Hematopoietic multipotent progenitor cell treated with erythropoietin and hydrocortisone succinate and interleukin-3 and kit ligand, for 17 days (in vitro differentiated cells): Measurements from ENCODE around the gene TBC1D22A.

Experiments
- DNase-seq: peaks from one replicate; pipeline ENCODE4 v3.0.0-alpha.2; 2015; ENCODE audit warnings: low spot score

The TBC1D22A gene

GRCh38 chr22:46860562-46860961 is 98.1 kb downstream of the TBC1D22A start:
- DNase-seq: no peak

GRCh38 chr22:46861468-46862367 is 99.3 kb downstream of the TBC1D22A start:
- DNase-seq: no peak

GRCh38 chr22:46862418-46863324 is 100.2 kb downstream of the TBC1D22A start:
- DNase-seq: no peak

GRCh38 chr22:46863794-46864193 is 101.3 kb downstream of the TBC1D22A start:
- DNase-seq: no peak

GRCh38 chr22:46864314-46865051 is 102.0 kb downstream of the TBC1D22A start:
- no peak for DNase-seq

- no peak for DNase-seq
Observed at GRCh38 chr22:46865052-46865434, 102.6 kb downstream of the TBC1D22A start.

GRCh38 chr22:46865642-46866041 is 103.2 kb downstream of the TBC1D22A start:
- no peak for DNase-seq

GRCh38 chr22:46866591-46866990 is 104.1 kb downstream of the TBC1D22A start:
- DNase-seq: no peak

- no peak for DNase-seq
Observed at GRCh38 chr22:46867106-46867505, 104.7 kb downstream of the TBC1D22A start.

GRCh38 chr22:46869329-46869728 is 106.9 kb downstream of the TBC1D22A start:
- no peak for DNase-seq

- no peak for DNase-seq
Observed at GRCh38 chr22:46869831-46870441, 107.5 kb downstream of the TBC1D22A start.

- DNase-seq: no peak
Observed at GRCh38 chr22:46871826-46872225, 109.4 kb downstream of the TBC1D22A start.

- no peak for DNase-seq
Observed at GRCh38 chr22:46875089-46875488, 112.6 kb downstream of the TBC1D22A start.

GRCh38 chr22:46876357-46876934 is 114.0 kb downstream of the TBC1D22A start:
- no peak for DNase-seq

- DNase-seq: no peak
Observed at GRCh38 chr22:46878191-46878948, 115.9 kb downstream of the TBC1D22A start.

- DNase-seq: no peak
Observed at GRCh38 chr22:46879083-46879482, 116.6 kb downstream of the TBC1D22A start.

GRCh38 chr22:46881373-46882118 is 119.1 kb downstream of the TBC1D22A start:
- DNase-seq: no peak

GRCh38 chr22:46883092-46883910 is 120.9 kb downstream of the TBC1D22A start:
- no peak for DNase-seq

GRCh38 chr22:46884365-46884764 is 121.9 kb downstream of the TBC1D22A start:
- no peak for DNase-seq
